ENCODE data around the gene CDK19.
"Not testable (repeated sequence)": the region's sequence is repeated elsewhere in the genome, so short reads cannot be mapped to it uniquely, and the experiment has no call there.

Gene CDK19

DNA sequence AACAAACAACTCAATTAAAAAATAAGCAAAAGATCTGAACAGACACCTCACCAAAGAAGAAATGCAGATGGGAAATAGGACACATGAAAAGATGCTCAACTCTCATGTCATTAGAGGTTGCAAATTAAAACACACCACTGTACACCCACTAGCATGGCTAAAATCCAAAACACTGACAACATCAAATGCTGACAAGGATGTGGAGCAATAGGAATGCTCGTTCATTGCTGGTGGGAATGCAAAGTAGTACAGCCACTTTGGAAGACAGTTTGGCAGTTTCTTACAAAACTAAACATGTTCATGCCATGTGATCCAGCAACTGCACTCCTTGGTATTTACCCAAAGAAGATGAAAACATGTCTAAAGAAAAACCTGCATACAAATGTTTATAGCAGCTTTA lies 47.2 kb downstream of the CDK19 start:
- no peak overlapping the region for H3K4me3 ChIP-seq (ENCODE audit: control insufficient read depth, low read depth, low read length)
- no peak for TF ChIP-seq CTCF (IDR thresholded peaks at IDR 0.05; ENCODE audit: control insufficient read depth, insufficient read depth, low read depth, low read length, missing control alignments)
- no peak for DNase-seq (ENCODE audit: low read depth)

DNA sequence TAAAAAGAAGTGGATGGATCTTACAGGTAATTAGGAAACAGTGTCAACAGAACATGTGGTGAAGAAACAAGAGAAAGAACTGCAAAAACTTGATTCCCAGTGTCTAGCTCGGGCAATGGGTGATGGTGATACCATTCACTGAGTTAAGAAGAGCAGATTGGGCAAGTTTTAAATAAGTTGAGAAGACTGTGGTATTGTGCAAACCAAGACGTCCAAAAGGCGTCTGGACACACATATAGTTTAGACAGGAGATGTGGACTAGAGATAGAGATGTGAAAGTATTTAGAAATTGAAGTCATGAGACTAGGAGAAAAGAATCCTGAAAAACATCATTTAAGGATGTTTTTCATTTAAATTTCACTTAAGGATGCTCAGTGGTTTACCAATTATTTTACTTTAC lies 53.9 kb downstream of the CDK19 start:
- TF ChIP-seq CTCF (IDR thresholded peaks at IDR 0.05; ENCODE audit: control insufficient read depth, insufficient read depth, low read depth, low read length, missing control alignments) = no peak
- DNase-seq (ENCODE audit: low read depth) = no peak
- H3K4me3 ChIP-seq (ENCODE audit: control insufficient read depth, low read depth, low read length) = no peak overlapping the region

DNA sequence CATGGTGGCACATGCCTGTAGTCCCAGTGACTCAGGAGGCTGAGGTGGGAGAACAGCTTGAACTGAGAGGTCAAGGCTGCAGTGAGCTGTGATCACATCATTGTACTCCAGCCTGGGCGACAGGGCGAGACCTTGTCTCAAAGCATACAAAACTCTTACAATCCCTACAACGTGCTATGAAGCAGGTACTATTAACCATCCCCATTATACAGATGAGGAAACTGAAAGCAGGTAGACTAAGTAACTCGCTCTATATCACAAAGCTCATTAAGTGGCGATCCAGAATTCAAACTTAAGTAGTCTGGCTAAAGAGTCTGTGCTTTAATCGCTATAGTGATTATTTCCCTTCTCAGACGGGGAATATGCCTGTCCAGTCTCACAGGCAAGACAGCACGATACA lies 54.7 kb downstream of the CDK19 start:
- TF ChIP-seq CTCF (IDR thresholded peaks at IDR 0.05; ENCODE audit: control insufficient read depth, insufficient read depth, low read depth, low read length, missing control alignments) = no peak
- no peak overlapping the region for H3K4me3 ChIP-seq (ENCODE audit: control insufficient read depth, low read depth, low read length)
- DNase-seq (ENCODE audit: low read depth) = no peak

DNA sequence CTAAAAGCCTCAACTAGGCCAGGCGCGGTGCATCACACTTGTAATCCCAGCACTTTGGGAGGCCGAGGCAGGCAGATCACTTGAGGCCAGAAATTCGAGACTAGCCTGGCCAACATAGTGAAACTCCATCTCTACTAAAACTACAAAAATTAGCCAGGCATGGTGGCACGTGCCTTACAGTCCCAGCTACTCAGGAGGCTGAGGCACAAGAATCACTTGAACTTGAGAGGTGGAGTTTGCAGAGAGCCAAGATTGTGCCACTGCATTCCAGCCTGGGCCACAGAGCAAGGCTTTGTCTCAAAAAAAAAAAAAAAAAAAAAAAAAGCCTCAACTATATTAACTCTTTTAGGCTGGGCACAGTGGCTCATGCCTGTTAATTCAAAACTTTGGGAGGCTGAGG lies 55.2 kb downstream of the CDK19 start:
- not testable (repeated sequence) for H3K4me3 ChIP-seq (ENCODE audit: control insufficient read depth, low read depth, low read length); DNase-seq (ENCODE audit: low read depth)

DNA sequence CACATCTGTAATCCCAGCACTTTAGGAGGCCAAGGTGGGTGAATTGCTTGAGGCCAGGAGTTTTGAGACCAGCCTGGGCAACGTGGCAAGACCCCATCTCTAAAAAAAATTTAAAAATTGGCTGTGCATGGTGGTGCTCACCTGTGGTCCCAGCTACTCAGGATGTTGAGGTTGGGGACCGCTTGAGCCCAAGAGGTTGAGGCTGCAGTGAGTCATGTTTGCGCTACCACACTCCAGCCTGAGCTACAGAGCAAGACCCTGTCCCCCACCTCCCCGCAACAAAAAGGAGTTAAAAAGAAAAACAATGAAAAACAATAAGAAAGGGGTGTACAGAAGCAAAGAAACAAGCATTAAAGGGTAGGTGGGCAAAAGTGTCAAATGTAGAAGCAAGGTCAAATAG lies 57.3 kb downstream of the CDK19 start:
- no peak overlapping the region for H3K4me3 ChIP-seq (ENCODE audit: control insufficient read depth, low read depth, low read length)
- no peak for DNase-seq (ENCODE audit: low read depth)
- TF ChIP-seq CTCF (IDR thresholded peaks at IDR 0.05; ENCODE audit: control insufficient read depth, insufficient read depth, low read depth, low read length, missing control alignments) = no peak

- no peak for TF ChIP-seq CTCF (IDR thresholded peaks at IDR 0.05; ENCODE audit: control insufficient read depth, insufficient read depth, low read depth, low read length, missing control alignments)
- H3K4me3 ChIP-seq (ENCODE audit: control insufficient read depth, low read depth, low read length) = no peak overlapping the region
- no peak for DNase-seq (ENCODE audit: low read depth)
These were observed 58.5 kb downstream of the CDK19 start for GRCh38 chr6:110756817-110757216.

- DNase-seq (ENCODE audit: low read depth) = no peak
- H3K4me3 ChIP-seq (ENCODE audit: control insufficient read depth, low read depth, low read length) = no peak overlapping the region
- TF ChIP-seq CTCF (IDR thresholded peaks at IDR 0.05; ENCODE audit: control insufficient read depth, insufficient read depth, low read depth, low read length, missing control alignments) = no peak
These were observed 59.8 kb downstream of the CDK19 start for GRCh38 chr6:110755411-110755834.

DNA sequence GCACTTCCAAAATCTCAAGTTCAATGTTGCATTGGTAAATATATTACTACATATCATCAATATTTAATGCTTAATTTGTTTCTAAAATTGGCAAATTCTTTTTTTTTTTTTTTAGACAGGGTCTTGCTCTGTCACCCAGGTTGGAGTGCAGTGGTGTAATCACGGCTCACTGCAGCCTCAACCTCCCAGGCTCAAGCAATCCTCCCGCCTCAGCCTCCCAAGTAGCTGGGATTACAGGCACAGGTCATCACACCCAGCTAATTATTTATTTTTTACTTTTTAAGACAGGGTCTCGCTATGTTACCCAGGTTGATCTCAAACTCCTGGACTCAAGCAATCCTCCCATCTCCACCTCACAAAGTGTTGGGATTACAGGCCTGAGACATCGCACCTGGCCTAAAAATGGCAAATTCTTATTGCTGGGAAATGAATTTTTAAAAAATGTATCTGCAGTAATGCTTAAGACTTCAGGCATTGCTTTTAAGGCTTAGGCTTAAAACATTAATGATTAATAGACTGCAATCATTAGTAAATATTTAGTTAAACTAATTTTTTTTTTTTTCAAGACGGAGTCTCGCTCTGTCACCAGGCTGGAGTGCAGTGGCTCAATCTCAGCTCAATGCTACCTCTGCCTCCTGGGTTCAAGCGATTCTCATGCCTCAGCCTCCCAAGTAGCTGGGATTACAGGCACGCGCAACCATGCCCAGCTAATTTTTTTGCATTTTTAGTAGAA lies 61.2 kb downstream of the CDK19 start:
- H3K4me3 ChIP-seq (ENCODE audit: control insufficient read depth, low read depth, low read length); DNase-seq (ENCODE audit: low read depth): not testable (repeated sequence)
